SKM-1 (cell line): Measurements from ENCODE around the gene HLTF.
A peak's percentile ranks its signal among the peaks of the same experiment; 100 is the strongest.
"Not testable (repeated sequence)": the region's sequence is repeated elsewhere in the genome, so short reads cannot be mapped to it uniquely, and the experiment has no call there.

ENCODE experiments used
- DNase-seq: peaks from one replicate; lab custom pipeline; 2025; ENCODE audit not compliant: unreplicated experiment; lab: John Stamatoyannopoulos, UW

Gene HLTF, protein sequence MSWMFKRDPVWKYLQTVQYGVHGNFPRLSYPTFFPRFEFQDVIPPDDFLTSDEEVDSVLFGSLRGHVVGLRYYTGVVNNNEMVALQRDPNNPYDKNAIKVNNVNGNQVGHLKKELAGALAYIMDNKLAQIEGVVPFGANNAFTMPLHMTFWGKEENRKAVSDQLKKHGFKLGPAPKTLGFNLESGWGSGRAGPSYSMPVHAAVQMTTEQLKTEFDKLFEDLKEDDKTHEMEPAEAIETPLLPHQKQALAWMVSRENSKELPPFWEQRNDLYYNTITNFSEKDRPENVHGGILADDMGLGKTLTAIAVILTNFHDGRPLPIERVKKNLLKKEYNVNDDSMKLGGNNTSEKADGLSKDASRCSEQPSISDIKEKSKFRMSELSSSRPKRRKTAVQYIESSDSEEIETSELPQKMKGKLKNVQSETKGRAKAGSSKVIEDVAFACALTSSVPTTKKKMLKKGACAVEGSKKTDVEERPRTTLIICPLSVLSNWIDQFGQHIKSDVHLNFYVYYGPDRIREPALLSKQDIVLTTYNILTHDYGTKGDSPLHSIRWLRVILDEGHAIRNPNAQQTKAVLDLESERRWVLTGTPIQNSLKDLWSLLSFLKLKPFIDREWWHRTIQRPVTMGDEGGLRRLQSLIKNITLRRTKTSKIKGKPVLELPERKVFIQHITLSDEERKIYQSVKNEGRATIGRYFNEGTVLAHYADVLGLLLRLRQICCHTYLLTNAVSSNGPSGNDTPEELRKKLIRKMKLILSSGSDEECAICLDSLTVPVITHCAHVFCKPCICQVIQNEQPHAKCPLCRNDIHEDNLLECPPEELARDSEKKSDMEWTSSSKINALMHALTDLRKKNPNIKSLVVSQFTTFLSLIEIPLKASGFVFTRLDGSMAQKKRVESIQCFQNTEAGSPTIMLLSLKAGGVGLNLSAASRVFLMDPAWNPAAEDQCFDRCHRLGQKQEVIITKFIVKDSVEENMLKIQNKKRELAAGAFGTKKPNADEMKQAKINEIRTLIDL

DNA sequence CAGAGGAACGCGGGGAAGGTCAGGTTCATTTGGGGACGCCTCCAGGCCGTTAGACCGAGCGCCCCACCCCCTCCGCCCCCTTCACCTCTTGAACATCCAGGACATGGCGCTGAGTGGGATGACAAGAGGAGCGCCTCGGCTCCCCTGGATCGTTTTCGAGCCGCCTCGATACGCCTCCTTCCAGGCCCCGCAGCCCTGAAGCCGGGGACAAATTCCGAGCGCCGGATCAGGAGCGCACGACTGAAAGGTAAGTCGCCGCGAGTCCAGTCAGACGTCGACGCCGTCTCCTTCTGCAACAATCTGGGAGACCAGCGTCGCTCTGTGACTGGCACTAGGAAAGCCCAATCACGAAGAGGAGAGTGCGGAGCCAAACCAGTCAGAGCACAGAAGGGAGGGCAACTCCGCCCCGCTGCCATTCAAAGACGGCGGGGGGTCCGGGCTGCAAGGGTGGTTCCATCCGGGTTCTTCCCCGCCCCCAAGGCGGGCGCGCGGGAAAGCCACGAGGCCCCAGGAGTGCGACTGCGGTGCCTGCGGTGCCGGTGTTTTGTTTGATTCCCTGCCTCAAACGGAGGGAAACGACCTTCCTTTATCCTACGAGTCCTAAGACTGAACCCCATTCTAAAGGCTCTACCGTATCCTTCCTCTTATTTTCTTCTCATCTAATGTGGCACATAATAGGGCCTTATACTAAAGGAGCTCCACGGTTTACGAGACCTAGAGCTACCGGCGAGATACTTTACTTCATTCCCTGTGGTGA lies at the start of gene HLTF:
HLTF (minus strand) TSS at position 302 of the 757 bp plus-strand sequence; CDS start at position 105, 197 bp downstream.
- DNase-seq: peak; percentile 90

DNA sequence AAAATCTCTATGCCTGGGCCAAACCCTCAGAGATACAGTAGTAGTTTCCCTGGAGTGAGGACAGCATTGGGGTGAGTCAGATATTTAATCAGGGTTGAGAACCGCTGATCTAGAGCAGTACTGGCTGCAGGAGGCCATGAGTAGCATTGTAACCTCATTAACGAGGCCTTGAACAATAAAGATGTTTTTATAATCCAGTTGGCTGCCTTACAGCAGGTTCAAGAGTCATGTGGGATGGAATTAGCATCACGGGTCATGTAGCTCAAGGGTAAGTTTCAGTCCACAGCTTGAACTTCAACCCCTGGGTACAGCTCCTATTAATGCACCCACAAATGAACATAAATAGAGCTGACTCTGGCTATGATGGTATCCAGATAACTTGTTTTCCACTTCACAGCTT lies 48.2 kb upstream of the HLTF start:
- no peak for DNase-seq

DNA sequence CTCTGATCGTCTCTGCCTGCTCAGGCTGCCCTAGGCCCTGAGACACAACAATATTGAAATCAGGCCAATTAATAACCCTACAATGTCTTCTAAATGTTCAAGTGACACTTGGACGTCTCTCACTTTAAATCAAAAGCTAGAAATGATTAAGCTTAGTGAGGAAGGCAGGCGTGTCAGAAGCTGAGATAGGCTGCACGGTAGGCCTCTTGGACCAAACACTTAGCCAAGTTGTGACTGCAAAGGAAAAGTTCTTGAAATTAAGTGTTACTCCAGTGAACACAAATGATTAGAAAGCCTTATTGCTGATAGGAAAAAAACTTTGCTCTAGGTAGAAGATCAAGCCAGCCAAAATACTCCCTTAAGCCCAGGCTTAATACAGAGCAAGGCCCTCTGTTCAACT lies 45.3 kb upstream of the HLTF start:
- DNase-seq: no peak

DNA sequence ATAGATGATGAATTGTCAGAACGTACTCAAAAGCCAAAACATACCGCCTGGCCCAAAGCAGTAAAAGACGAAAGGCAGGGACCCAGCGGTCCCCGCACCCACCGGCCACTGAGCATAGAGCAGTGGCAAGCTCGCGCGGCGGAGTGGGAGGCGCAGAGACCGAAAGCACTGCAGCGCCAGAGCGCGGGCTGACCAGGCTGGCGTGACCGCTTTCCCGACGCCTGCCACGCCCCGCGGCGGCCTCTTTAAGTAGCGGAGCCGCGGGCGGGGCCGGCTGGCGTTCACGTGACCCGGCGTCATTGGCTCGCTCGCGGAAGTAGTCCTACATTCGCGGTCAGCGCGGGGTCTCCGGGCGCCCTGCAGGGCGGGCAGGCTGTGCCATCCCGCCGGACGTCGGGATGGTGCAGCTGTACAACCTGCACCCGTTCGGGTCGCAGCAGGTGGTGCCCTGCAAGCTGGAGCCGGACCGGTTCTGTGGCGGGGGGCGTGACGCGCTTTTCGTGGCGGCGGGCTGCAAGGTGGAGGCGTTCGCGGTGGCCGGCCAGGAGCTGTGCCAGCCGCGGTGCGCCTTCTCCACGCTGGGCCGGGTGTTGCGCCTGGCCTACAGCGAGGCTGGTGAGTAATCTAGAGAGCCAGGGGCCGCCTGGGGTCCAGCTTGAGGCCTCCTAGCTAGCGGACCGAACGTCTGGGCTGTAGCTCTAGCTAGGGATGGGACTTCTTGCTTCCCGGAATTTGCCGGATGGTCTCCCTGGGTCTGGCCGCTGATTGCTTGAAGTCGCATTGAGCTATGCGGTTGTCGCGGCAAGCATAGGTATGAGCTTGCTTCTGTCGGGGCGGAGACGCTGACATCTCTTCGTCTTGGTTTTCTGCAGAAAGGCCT lies 43.2 kb upstream of the HLTF start, which contains the start of gene HPS3:
HPS3 (plus strand) TSS at position 313 of the 880 bp plus-strand sequence; CDS start at position 399, 86 bp downstream.
- DNase-seq: peak; percentile 63

DNA sequence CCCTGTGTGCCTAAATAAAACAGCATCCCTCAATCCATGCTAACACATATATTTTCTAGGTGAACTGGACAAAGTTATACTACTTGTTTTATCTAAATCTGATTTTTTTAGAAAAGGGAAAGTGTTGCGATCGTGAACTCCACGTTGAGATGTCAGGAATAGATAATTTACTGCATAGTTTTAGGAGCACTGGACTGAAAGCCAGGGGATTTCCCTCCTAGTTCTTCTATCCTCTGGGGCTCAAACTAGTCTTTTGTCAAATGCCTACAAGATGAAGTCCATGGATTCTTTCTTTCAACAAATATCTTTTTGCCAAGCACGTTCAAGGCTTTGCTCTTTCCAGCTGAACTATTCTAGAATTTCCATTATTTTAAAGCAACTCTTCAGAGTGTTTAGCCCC lies 42.5 kb upstream of the HLTF start:
- no peak for DNase-seq

DNA sequence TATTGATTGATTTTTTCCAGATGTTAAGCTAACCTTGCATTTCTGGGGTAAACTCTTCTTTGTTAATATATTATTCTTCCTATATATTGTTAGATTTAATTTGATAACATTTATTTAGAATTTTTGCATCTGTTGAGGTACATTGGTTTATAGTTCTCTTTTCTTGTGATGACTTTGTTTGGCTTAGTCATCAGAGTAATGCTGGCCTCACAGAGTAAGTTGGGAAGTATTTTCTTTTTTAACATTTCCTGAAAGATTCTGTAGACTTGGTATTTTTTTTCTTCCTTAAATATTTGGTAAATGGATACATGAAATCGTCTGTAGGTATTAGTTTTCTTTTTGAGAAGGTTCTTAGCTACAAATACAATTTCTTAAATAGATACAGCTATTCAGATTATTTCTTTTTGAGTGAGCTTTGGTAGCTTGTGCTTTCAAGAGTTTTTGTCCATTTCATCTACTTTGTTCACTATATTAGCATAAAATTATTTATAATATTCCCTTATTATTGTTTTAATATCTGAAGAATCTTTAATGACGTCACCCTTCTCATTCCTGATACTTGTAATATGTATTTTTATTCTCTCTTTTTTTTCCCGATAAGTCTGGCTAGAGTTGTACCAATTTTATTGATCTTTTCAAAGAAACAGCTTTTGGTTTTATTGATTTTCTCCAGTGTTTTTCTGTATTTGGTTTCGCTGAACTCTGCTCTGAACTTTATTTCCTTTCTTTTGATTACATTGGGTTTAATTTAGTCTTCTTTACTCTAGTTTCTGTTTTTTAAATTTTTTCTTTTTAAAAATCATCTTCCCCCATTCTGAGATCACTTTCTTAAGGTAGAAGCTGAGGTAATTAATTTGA lies 36.6 kb upstream of the HLTF start:
- no peak for DNase-seq

DNA sequence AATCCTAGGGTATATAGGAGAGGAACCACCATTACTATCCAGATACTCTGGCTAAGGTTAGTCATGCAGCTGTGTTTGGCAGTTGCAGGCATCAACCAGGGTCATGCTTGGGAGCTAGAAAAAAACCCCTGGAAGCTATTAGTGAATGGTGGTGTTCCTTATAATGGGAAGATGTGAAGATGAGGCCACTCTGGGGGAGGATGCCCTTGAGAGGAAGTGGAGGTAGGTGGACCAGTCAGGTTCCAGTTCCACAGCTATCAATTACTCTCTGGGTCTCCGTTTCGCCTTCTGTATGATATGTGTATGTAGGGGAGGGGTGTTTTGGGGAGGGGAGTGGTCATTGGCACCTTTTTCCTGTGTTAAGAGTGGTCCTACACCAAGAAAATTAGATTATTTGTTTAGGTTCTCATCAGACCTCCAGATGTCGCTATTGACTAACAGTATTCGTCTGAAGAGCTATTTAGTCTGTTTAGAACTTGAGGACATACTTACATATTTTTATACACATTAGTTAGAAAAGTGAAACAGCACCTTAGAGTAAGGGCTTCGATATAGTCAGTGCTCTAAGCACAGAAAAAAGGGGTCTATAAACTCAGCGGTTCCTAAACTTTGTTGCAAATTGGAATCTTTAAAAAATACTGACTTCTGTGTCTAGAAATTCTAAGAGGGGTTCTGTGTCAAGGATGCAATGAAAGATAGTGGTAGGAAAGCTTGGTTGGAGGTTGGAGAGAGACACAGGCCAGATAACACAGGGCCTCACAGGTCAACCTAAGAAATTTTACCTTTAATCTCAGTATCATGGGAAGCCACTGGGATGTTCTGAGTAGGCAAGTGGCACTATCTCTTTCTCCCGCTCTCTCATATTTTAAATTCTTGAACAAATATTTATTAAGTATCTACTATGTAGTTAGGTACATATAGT lies 34.0 kb upstream of the HLTF start:
- DNase-seq: peak; percentile 34

DNA sequence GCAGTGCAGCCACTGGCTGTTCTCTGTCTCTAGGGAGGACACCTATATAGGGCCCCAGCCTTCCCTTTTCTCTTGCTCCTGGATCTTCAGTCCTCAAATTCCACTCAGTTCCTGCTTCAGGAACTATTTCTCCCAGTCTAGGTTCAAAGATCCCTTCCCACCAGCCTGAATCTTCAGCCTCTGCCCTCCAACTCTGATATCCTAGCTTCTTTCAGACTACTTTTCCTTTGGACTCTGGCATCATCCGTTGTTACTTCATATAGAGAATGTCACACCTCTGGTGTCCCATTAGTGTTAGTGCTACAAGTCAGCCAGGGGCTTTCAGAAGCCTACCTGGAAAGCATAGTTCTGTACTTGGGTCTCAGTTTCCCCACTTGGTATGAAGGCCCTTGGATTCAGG lies 33.1 kb upstream of the HLTF start:
- DNase-seq: no peak

DNA sequence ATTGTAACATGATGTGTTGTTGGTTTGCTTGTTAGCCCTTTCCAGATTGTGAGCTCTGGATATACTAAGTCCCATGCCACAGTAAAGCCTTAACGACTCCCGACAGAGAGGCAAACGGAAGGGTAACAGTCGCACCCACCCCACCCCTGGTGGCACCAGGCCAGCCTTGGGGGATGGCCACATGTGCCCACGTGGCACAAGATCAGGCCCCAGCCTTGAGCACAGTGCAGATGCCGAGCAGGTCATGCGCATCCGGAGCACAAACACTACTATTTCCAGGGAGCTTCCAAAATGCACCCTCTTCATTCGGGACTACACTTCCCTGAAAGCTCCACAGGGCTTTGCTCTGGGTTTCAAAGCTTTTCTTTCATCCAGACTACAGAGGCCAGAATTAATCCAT lies 32.4 kb upstream of the HLTF start:
- DNase-seq: no peak

DNA sequence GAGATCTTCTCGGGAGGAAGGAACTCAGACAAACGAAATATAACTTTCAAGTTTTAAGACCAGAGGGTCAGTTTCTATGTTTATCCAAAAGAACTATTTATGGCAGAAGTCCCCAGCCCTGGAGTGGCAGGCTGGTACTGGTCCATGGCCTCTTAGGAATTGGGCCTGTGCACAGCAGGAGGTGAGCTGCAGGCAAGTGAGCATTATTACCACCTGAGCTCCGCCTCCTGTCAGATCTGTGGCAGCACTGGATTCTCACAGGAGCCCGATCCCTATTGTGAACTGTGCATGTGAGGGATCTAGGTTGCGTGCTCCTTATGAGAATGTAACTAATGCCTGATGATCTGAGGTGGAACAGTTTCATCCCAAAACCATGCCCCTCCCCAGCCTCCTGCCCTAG lies 28.8 kb upstream of the HLTF start:
- DNase-seq: no peak

DNA sequence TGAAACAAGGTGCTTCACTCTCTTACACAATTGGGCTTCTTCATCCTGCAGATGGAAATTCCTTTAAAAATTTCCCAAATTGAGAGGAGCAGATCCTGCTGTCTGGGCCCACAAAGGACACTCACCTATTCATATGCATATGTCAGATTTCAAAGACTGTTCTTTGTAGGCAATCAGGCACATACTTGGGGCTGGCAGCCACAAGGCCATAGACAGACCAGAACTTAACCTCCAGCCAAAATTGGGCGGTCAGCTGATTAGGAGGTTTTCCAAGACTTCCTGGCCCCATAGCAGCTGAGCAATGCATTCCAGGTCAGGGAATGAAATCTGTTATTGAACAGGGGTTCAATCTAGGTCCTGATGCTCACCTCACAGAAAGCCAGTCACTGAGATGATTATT lies 28.1 kb upstream of the HLTF start:
- DNase-seq: no peak

DNA sequence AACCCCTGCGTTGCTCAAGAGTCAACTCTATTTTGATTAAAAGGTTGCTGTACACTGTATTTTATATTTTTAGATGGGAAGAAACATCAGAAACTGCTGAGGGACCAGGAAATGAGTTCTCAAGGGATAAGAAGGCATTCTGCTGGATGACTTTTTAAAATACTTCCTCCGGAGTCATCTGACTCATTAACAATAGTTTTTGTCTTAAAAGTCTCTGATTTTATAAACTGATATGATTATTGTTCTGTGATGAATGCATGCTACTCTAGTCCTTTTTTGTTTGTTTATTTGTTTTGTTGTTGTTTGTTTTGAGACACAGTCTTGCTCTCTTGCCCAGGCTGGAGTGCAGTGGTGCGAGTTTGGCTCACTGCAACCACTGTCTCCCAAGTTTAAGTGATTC lies 18.2 kb upstream of the HLTF start:
- no peak for DNase-seq

DNA sequence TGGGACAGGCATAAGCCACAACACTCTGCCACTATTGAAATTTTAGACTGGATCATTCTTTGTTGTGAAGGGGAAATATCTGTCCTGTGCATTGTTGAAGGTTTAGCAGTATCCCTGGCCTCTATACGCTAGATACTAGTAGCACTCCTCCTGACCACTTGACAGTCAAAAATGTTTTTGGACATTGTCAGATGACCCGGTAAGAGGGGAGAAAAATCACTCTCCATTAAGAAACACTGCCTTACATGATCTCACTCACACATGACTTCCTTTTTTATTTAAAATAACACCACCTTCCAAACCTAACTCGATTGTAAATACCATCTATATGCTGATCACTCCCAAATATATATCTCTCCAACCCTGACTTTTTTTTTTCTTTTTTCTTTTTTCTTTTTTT lies 15.3 kb upstream of the HLTF start:
- DNase-seq: no peak

DNA sequence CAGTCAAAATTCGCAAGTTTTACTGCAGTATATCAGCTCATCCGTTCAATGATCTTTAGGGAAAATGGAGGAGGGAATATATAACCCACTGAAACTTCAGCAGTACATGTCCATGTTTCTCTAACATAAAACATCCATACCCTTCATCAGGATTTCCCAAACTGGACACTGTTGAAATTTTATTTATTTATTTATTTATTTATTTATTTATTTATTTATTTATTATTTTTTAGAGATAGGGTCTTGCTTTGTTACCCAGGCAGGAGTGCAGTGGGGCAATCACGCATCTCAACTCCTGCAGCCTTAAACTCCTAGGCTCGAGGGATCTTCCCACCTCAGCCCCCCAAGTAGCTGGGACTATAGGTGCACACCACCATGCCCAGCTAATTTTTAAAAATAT lies 14.8 kb upstream of the HLTF start:
- DNase-seq: no peak

DNA sequence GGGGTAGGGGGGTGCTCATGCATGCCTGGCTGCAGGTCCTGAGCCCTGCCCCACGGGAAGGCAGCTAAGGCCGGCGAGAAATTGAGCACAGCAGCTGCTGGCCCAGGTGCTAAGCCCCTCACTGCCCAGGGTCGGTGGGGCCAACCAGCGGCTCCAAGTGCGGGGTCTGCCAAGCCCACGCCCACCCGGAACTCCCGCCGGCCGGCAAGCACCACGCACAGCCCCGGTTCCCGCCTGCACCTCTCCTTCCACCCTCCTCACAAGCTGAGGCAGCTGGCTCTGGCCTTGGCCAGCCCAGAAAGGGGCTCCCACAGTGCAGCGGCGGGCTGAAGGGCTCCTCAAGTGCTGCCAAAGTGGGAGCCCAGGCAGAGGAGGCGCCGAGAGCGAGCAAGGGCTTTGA lies 11.7 kb upstream of the HLTF start:
- DNase-seq: not testable (repeated sequence)

DNA sequence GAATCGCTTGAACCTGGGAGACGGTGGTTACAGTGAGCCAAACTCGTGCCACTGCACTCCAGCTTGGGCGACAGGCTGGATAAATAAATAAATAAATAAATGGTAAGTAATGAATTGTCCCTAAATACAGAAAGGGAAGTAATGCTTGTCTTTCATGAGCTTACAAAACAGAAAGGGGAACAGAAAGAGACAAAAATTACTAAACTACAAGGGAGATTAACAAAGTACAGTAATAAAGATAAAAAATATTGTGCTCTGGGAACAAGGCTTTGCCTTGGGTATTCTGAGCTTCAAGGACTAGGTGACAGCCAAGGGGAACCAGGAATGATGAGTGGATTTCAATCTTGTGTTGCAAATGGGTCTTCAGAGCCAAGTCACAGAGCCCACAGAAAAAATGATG lies 9.2 kb upstream of the HLTF start:
- DNase-seq: peak; percentile 23

DNA sequence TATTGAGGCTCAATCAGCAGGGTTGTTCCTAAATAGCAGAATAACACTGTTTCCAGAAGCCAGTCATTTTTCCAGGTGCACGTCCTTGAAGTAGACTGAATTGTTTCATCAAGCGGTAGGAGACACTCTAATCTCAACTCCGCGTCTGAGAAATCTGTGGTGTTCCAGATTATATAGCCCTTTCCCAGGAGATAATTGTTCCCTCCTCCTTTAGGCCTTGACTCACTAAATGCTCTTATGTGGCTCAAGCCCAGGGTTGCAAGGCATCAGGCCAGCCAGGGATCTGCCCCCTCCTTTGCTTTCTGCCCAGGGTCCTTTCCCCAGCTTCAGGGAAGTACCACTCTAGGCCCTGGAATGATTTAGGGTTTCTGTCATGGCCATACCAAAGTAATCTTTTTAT lies 5.7 kb upstream of the HLTF start:
- DNase-seq: no peak

DNA sequence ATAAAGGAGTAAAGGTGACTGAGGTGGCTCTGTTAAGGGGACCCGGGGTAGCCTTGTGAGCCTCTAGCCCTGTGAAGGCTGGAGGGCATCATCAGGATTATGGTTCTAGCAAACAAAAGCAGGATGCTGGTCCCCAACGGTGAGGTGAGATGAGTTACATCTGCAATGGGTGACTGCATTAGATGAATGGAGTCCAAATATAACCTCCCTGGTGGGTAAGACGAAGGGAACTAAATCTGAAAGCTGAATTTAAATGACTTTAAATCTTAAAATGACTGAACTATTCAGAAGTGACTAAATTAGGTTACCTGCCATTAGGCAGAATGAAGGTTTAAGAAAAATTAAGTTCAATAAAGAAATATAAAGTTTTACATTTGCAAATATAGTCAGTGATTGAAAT lies 4.6 kb upstream of the HLTF start:
- DNase-seq: no peak
